CD8-positive, alpha-beta memory T cell (primary cell): ENCODE data around the gene NLK. TPM values are rescaled to one million over a fixed set of nuclear protein-coding genes. Genes with fewer than 3 reads are reported as not detected.
"Not testable (repeated sequence)": the region's sequence is repeated elsewhere in the genome, so short reads cannot be mapped to it uniquely, and the experiment has no call there.

Source experiments
- CTCF ChIA-PET: fragments of 350-600 bp; sonication (Branson Sonifier 250); formaldehyde crosslinking; loops from one replicate; lab custom pipeline; 2021; ENCODE audit warnings: antibody characterized with exemption; lab: Charles Lee
- POLR2A ChIA-PET: fragments of 350-600 bp; sonication (Branson Sonifier 250); formaldehyde crosslinking; loops from one replicate; lab custom pipeline; 2021; ENCODE audit warnings: antibody characterized with exemption; lab: Charles Lee
- DNase-seq, 5 donors: peaks; one replicate each; pipeline versions ENCODE4 v3.0.0 to v3.0.0-alpha.2; 2020 to 2022; ENCODE audit warnings: mixed read lengths in 1 of 5
- H3K27ac ChIP-seq: one replicate; pipeline ENCODE4 v1.7.0; 2013; ENCODE audit warnings: low read depth, mild to moderate bottlenecking, low read length, moderate library complexity
- H3K27me3 ChIP-seq: 2 replicates; pipeline ENCODE4 v1.7.0; 2013; ENCODE audit warnings: low read length, mild to moderate bottlenecking; ENCODE audit not compliant: insufficient read depth, poor library complexity, severe bottlenecking
- H3K36me3 ChIP-seq: 2 replicates; pipeline ENCODE4 v1.7.0; 2013; ENCODE audit warnings: mild to moderate bottlenecking, low read length, moderate library complexity; ENCODE audit not compliant: insufficient read depth
- H3K4me1 ChIP-seq: 2 replicates; pipeline ENCODE4 v1.7.0; 2013; ENCODE audit warnings: mild to moderate bottlenecking, low read length, moderate library complexity; ENCODE audit not compliant: insufficient read depth
- H3K4me3 ChIP-seq: 2 replicates; pipeline ENCODE4 v1.7.0; 2013; ENCODE audit warnings: mild to moderate bottlenecking, low read length
- H3K9me3 ChIP-seq: 2 replicates; pipeline ENCODE4 v1.7.0; 2013; ENCODE audit warnings: mild to moderate bottlenecking, low read length
- H3K27ac Mint-ChIP-seq, 8 donors: one replicate each; pipeline ENCODE4 v1.8.0; 2020 to 2021; ENCODE audit warnings: mixed read lengths in 8 of 8, mild to moderate bottlenecking in 6 of 8, inconsistent platforms in 3 of 8, moderate library complexity in 3 of 8
- H3K27me3 Mint-ChIP-seq, 2 donors: one replicate each; pipeline ENCODE4 v1.8.0; 2020 to 2021; ENCODE audit warnings: mixed read lengths in 2 of 2, mild to moderate bottlenecking in 1 of 2, moderate library complexity in 1 of 2
- H3K36me3 Mint-ChIP-seq, 3 donors: one replicate each; pipeline ENCODE4 v1.8.0; 2020 to 2021; ENCODE audit warnings: mixed read lengths in 3 of 3, inconsistent platforms in 1 of 3, mild to moderate bottlenecking in 1 of 3
- H3K4me1 Mint-ChIP-seq, 3 donors: one replicate each; pipeline ENCODE4 v1.8.0; 2020 to 2021; ENCODE audit warnings: mixed read lengths in 3 of 3, inconsistent platforms in 1 of 3, mild to moderate bottlenecking in 1 of 3
- H3K4me3 Mint-ChIP-seq, 7 donors: one replicate each; pipeline ENCODE4 v1.8.0; 2020 to 2021; ENCODE audit warnings: mixed read lengths in 7 of 7, mild to moderate bottlenecking in 6 of 7, moderate library complexity in 4 of 7, inconsistent platforms in 2 of 7
- H3K9me3 Mint-ChIP-seq, 5 donors: one replicate each; pipeline ENCODE4 v1.8.0; 2020 to 2022; ENCODE audit warnings: mixed read lengths in 5 of 5, mild to moderate bottlenecking in 3 of 5, moderate library complexity in 2 of 5, inconsistent platforms in 1 of 5
- polyA plus RNA-seq: library from polyadenylated mRNA; unstranded; fragments of 300-500 nt; fragmentation: Illumina TruSeq; gene quantifications from one replicate; pipeline ENCODE4 v1.2.3, GENCODE V29; 2021
- total RNA-seq, 2 experiments: library from RNA; stranded (reverse); gene quantifications; one replicate each; pipeline ENCODE4 v1.2.3, GENCODE V29; 2021

The NLK gene
- total and polyA plus RNA-seq, 3 experiments from 2014 or later: 1.7 to 12.8 (median 12.0) TPM

DNA sequence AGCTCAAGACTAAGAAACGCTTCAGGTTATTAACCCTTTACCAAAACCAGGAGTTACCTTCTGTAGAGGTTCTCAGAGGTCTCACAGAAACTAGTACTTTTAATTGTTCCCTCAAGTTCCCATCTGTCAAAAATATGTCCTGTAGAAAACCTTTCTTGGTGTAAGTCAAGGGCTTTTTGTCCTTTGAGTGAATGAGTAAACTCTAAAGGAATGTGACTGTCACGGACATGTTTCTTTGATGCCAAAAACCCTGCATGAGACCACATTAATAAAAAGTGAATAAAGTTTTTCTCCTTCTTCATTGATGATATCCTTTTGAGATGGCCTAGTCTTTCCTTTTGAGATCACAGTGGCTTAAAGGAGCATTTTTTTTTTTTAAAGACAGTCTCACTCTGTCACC lies 102.9 kb downstream of the NLK start:
- Histone ChIP-seq H3K4me1 (no peaks in the 10 kb centered on the region), H3K27ac (no peak overlapping the region), H3K4me3 (no peak overlapping the region), H3K27me3 (no peaks in the 10 kb centered on the region), H3K9me3 (no peaks in the 10 kb centered on the region), H3K36me3 (no peaks in the 10 kb centered on the region)
- CTCF ChIA-PET: no interaction called here
- POLR2A ChIA-PET: no interaction called here
- DNase-seq: no peak
- H3K27me3 Mint-ChIP-seq: no peaks in the 10 kb centered on the region
- peaks cover 0 to 21% (median 19%) of the 10 kb centered on the region in 3 donors for H3K36me3 Mint-ChIP-seq
- H3K9me3 Mint-ChIP-seq: no peaks in the 10 kb centered on the region
- no peaks in the 10 kb centered on the region for H3K4me1 Mint-ChIP-seq
- no peak overlapping the region for H3K27ac Mint-ChIP-seq
- H3K4me3 Mint-ChIP-seq: no peak overlapping the region

DNA sequence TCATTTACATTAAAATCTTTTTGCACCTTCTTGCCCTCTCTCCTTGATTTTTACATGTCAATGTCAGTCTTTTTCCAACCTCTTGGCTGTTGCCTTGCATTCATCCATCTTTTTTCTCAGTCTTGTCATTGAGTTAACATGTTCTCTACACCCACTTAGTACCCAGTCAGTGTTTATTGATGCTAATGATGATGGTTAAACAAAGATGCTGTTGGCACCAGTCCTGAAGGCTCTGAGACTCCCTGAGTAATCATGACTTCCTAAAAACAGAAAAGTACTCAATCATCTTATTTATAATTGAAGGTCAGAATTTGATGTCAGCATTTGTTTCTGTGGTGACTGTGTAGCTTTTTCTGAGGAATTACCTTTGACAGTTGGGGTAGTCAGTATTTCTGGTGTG lies 104.5 kb downstream of the NLK start:
- H3K9me3 Mint-ChIP-seq: no peaks in the 10 kb centered on the region
- CTCF ChIA-PET: no interaction called here

DNA sequence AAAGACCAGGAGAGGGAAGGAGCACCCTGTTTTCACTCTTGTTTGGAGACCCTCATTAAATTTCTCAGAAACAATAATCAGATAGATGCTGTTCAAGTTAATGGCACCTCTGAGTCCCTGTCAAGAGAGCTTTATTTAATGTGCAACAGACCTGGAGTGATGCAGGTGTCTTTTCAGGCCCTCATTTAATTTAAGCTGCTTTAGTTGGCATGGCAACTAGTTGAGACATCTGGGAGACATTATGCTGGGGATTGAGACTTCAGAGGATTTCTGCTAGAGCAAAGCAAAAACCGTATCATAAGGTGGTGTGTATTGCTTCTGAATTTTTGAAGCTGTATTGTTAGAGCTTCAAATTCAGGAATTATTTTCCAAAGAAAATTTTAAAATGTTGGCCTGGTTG lies 108.5 kb downstream of the NLK start:
- no peaks in the 10 kb centered on the region for H3K27me3 Mint-ChIP-seq
- ChIA-PET CTCF (no interaction called here), POLR2A (no interaction called here)
- no peaks in the 10 kb centered on the region for H3K4me1 ChIP-seq
- no peaks in the 10 kb centered on the region for H3K9me3 ChIP-seq
- H3K36me3 Mint-ChIP-seq: peaks cover 8 to 15% (median 14%) of the 10 kb centered on the region in 3 donors
- H3K4me3 ChIP-seq: no peak overlapping the region
- no peaks in the 10 kb centered on the region for H3K9me3 Mint-ChIP-seq
- DNase-seq: no peak
- H3K27ac ChIP-seq: no peak overlapping the region
- H3K36me3 ChIP-seq: no peaks in the 10 kb centered on the region
- H3K4me3 Mint-ChIP-seq: no peak overlapping the region
- no peaks in the 10 kb centered on the region for H3K27me3 ChIP-seq
- no peaks in the 10 kb centered on the region for H3K4me1 Mint-ChIP-seq
- H3K27ac Mint-ChIP-seq: no peak overlapping the region

More for the DNA sequence above, 104.5 kb downstream of the NLK start:
- no peaks in the 10 kb centered on the region for H3K27me3 Mint-ChIP-seq
- no peaks in the 10 kb centered on the region for H3K4me1 Mint-ChIP-seq
- Histone ChIP-seq H3K36me3 (no peaks in the 10 kb centered on the region), H3K9me3 (no peaks in the 10 kb centered on the region), H3K27ac (no peak overlapping the region), H3K27me3 (no peaks in the 10 kb centered on the region), H3K4me3 (no peak overlapping the region), H3K4me1 (no peaks in the 10 kb centered on the region)
- DNase-seq: no peak
- H3K36me3 Mint-ChIP-seq: peaks cover 1 to 22% (median 14%) of the 10 kb centered on the region in 3 donors
- POLR2A ChIA-PET: no interaction called here
- H3K27ac Mint-ChIP-seq: peak overlapping the region in 1 of 8 donors; percentile 59
- no peak overlapping the region for H3K4me3 Mint-ChIP-seq

DNA sequence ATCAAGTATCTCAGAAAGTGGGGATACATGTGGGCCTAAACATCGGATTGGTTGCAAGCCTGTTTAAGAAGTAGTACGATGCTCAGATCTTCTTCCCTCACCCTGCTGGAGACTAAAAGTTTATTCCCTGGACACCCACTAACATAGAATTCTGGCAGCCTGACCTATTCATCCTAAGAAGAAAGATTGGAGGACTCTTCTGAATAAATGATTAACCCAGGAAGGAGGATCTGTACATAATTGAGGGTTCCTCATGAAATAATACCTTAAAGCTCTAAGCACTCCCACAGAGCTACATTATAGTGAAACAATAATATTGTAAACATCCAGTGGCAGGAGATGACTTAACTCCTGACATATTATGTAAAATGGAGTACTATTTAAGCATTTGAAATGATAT lies 111.7 kb downstream of the NLK start:
- Mint-ChIP-seq H3K4me1 (no peaks in the 10 kb centered on the region), H3K4me3 (no peak overlapping the region), H3K36me3 (peaks cover 6 to 14% (median 9%) of the 10 kb centered on the region in 3 donors), H3K9me3 (no peaks in the 10 kb centered on the region), H3K27ac (no peak overlapping the region), H3K27me3 (no peaks in the 10 kb centered on the region)
- ChIA-PET CTCF (no interaction called here), POLR2A (no interaction called here)
- DNase-seq: no peak
- H3K36me3 ChIP-seq: no peaks in the 10 kb centered on the region
- no peaks in the 10 kb centered on the region for H3K9me3 ChIP-seq
- H3K27ac ChIP-seq: no peak overlapping the region
- H3K4me1 ChIP-seq: no peaks in the 10 kb centered on the region
- H3K4me3 ChIP-seq: no peak overlapping the region
- no peaks in the 10 kb centered on the region for H3K27me3 ChIP-seq

DNA sequence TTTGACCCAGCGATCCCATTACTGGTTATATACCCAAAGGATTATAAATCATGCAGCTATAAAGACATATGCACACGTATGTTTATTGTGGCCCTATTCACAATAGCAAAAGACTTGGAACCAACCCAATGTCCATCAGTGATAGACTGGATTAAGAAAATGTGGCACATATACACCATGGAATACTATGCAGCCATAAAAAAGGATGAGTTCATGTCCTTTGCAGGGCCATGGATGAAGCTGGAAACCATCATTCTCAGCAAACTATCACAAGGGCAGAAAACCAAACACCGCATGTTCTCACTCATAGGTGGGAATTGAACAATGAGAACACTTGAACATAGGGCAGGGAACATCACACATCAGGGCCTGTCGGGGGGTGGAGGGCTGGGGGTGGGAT lies 112.9 kb downstream of the NLK start:
- H3K4me1 ChIP-seq, POLR2A ChIA-PET, H3K4me1 Mint-ChIP-seq, H3K4me3 ChIP-seq, H3K4me3 Mint-ChIP-seq, H3K36me3 ChIP-seq, H3K9me3 ChIP-seq, H3K27ac ChIP-seq, CTCF ChIA-PET, H3K27me3 Mint-ChIP-seq, H3K9me3 Mint-ChIP-seq, DNase-seq, H3K27ac Mint-ChIP-seq, H3K27me3 ChIP-seq: not testable (repeated sequence)
- H3K36me3 Mint-ChIP-seq: peaks cover 6 to 14% (median 9%) of the 10 kb centered on the region in 3 donors

DNA sequence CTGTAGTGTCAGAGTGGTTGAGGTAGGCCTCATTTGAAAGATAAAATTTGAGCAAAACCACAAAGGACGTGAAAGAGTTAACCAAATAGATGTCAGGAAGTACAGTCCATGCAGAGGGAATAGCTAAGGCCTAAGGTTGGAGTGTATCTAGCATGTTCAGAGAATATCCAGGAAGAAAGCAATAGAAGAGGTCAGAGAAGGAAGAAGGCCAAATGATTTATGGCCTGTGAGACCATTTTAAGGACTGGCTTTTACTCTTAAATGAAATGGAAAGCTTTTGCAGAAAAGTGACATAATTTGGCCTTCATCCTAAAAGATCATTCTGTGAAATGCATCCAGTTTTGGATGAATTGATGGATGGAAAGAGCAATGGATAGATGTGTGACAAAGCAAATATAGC lies 116.5 kb downstream of the NLK start:
- Histone ChIP-seq H3K4me3 (no peak overlapping the region), H3K36me3 (peaks cover 5% of the 10 kb centered on the region), H3K9me3 (no peaks in the 10 kb centered on the region), H3K4me1 (no peaks in the 10 kb centered on the region), H3K27me3 (no peaks in the 10 kb centered on the region), H3K27ac (no peak overlapping the region)
- no peak overlapping the region for H3K4me3 Mint-ChIP-seq
- H3K27ac Mint-ChIP-seq: no peak overlapping the region
- H3K9me3 Mint-ChIP-seq: no peaks in the 10 kb centered on the region
- ChIA-PET CTCF (no interaction called here), POLR2A (no interaction called here)
- no peaks in the 10 kb centered on the region for H3K4me1 Mint-ChIP-seq
- peaks cover 3 to 17% (median 11%) of the 10 kb centered on the region in 3 donors for H3K36me3 Mint-ChIP-seq
- DNase-seq: no peak
- H3K27me3 Mint-ChIP-seq: no peaks in the 10 kb centered on the region

DNA sequence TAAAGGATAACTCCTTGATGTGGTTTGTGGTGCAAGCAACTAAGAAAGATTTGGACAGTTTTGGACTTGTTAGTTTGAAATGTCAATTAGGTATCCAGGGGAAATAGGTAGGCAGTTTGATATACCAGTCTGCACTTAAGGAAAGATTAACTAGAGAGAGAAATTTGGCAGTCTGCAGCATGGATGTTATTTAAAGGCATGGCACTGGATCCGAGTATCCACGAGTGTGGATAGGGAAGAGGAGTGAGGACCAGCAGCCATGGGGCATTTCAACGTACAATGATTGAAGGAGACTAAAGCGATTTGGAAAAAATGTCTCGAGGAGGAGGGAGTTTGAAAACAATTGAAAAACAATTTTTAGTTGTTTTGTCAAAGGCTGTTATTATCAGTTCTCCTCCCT lies 117.4 kb downstream of the NLK start:
- H3K27ac ChIP-seq: no peak overlapping the region
- ChIA-PET CTCF (no interaction called here), POLR2A (no interaction called here)
- no peaks in the 10 kb centered on the region for H3K27me3 ChIP-seq
- H3K4me3 Mint-ChIP-seq: no peak overlapping the region
- H3K27me3 Mint-ChIP-seq: no peaks in the 10 kb centered on the region
- no peaks in the 10 kb centered on the region for H3K9me3 Mint-ChIP-seq
- no peak overlapping the region for H3K4me3 ChIP-seq
- H3K4me1 Mint-ChIP-seq: no peaks in the 10 kb centered on the region
- no peak overlapping the region for H3K27ac Mint-ChIP-seq
- H3K36me3 Mint-ChIP-seq: peaks cover 3 to 13% (median 12%) of the 10 kb centered on the region in 3 donors
- peaks cover 5% of the 10 kb centered on the region for H3K36me3 ChIP-seq
- H3K9me3 ChIP-seq: no peaks in the 10 kb centered on the region
- DNase-seq: no peak
- H3K4me1 ChIP-seq: no peaks in the 10 kb centered on the region

DNA sequence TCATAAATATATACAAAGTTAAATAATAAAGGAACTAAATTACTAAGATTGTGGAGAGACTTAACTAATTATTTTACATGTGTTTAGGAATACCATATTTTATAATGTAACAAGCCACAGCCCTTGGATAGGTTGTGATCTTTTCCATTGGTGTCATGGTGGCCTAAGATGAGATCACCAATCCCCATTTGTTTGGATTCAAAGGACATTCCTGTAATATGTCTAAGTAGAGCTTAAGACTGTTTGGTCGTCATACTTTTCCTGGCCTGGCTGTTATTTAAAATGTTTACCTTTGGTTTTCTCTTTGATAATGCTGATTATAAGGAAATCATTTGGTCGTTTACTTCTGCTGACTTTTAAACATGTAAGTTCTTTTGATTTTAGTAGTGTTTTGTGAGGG lies 118.1 kb downstream of the NLK start:
- POLR2A ChIA-PET: no interaction called here
- CTCF ChIA-PET: no interaction called here
- no peak for DNase-seq
- Mint-ChIP-seq H3K4me1 (no peaks in the 10 kb centered on the region), H3K27me3 (no peaks in the 10 kb centered on the region), H3K4me3 (no peak overlapping the region), H3K36me3 (peaks cover 3 to 16% (median 14%) of the 10 kb centered on the region in 3 donors), H3K27ac (no peak overlapping the region), H3K9me3 (no peaks in the 10 kb centered on the region)
- Histone ChIP-seq H3K4me1 (no peaks in the 10 kb centered on the region), H3K27me3 (no peaks in the 10 kb centered on the region), H3K9me3 (no peaks in the 10 kb centered on the region), H3K36me3 (peaks cover 5% of the 10 kb centered on the region), H3K4me3 (no peak overlapping the region), H3K27ac (no peak overlapping the region)

DNA sequence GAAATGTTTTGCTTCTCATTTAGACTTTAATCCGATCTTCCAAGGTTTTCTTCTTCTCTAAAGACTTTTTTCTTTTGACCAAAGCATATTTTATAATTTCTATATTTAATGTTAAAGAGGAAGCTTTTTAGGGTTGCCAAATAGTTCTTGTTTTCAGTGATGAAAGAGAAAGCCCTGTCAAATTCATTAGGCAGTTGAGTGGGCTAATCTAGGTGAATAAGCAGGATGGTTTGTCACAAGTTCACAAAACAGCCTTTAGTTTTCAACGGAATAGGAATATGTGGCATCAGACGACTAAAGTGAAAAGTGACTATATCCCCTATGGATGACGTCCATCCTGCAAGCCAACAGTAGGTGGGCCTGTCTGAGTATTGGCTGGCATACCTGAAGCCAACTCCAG lies 118.8 kb downstream of the NLK start:
- no peak overlapping the region for H3K4me3 ChIP-seq
- H3K9me3 ChIP-seq: no peaks in the 10 kb centered on the region
- H3K4me1 ChIP-seq: no peaks in the 10 kb centered on the region
- Mint-ChIP-seq H3K36me3 (peaks cover 5 to 19% (median 16%) of the 10 kb centered on the region in 3 donors), H3K4me1 (no peaks in the 10 kb centered on the region), H3K27me3 (no peaks in the 10 kb centered on the region), H3K4me3 (no peak overlapping the region), H3K9me3 (no peaks in the 10 kb centered on the region), H3K27ac (no peak overlapping the region)
- DNase-seq: no peak
- ChIA-PET POLR2A (no interaction called here), CTCF (no interaction called here)
- peaks cover 5% of the 10 kb centered on the region for H3K36me3 ChIP-seq
- no peak overlapping the region for H3K27ac ChIP-seq
- no peaks in the 10 kb centered on the region for H3K27me3 ChIP-seq
